PFSK-1 (cell line): ENCODE measurements around the gene PER1.

Experiments used
- FOXP2 ChIP-seq: optimal IDR thresholded peaks from 2 replicates; pipeline ENCODE3; 2011; ENCODE audit warnings: borderline replicate concordance, control low read depth, inconsistent platforms; ENCODE audit not compliant: insufficient read depth; ENCODE audit errors: extremely low read length, extremely low read depth
- POLR2AphosphoS5 ChIP-seq: IDR thresholded peaks from 2 replicates; pipeline ENCODE4 v1.6.1; 2012; ENCODE audit warnings: low read depth, mild to moderate bottlenecking, control low read depth, low read length, moderate library complexity
- REST ChIP-seq, 2 experiments: IDR thresholded peaks; 2 replicates each; pipeline versions ENCODE4 v1.6.1 to v1.8.0; 2011 to 2012; ENCODE audit warnings: low read depth in 2 of 2, low read length in 2 of 2, control low read depth in 1 of 2, inconsistent platforms in 1 of 2, mild to moderate bottlenecking in 1 of 2, moderate library complexity in 1 of 2; ENCODE audit not compliant: insufficient read depth in 1 of 2
- SIN3A ChIP-seq: IDR thresholded peaks from 2 replicates; pipeline ENCODE4 v1.6.1; 2012; ENCODE audit warnings: mild to moderate bottlenecking, low read length, moderate library complexity, borderline replicate concordance; ENCODE audit not compliant: insufficient read depth
- TAF1 ChIP-seq: IDR thresholded peaks from 2 replicates; pipeline ENCODE4 v1.6.1; 2012; ENCODE audit warnings: low read length, control low read depth, borderline replicate concordance; ENCODE audit not compliant: insufficient read depth

The PER1 gene

GRCh38 chr17:8140065-8141029 lies 11.9 kb downstream of the PER1 start:
- TF ChIP-seq POLR2AphosphoS5 (no peak), FOXP2 (no peak), TAF1 (no peak), REST (IDR thresholded peaks at IDR 0.05; ENCODE audit: insufficient read depth in 1 of 2, low read depth in 2 of 2, low read length in 2 of 2) (no peak), SIN3A (no peak)

- peak; percentile 69; the same call in 1 of the 2 replicates for TF ChIP-seq SIN3A
- TF ChIP-seq POLR2AphosphoS5, result 0 out of 2 replicates have a peak, but pooled peaks have one; percentile 49
- no peak for TF ChIP-seq FOXP2
- TF ChIP-seq REST (IDR thresholded peaks at IDR 0.05; ENCODE audit: insufficient read depth in 1 of 2, low read depth in 2 of 2, low read length in 2 of 2), result no peak
- peak; percentile 51; the same call in 1 of the 2 replicates for TF ChIP-seq TAF1
These were observed 13.4 kb downstream of the PER1 start for GRCh38 chr17:8138672-8139371.

- no peak for TF ChIP-seq SIN3A
- no peak for TF ChIP-seq TAF1
- no peak for TF ChIP-seq FOXP2
- TF ChIP-seq POLR2AphosphoS5, result no peak
- TF ChIP-seq REST (IDR thresholded peaks at IDR 0.05; ENCODE audit: insufficient read depth in 1 of 2, low read depth in 2 of 2, low read length in 2 of 2), result no peak
These were observed 13.9 kb downstream of the PER1 start for GRCh38 chr17:8138374-8138671.

- TF ChIP-seq FOXP2, result no peak
- TF ChIP-seq TAF1, result no peak
- TF ChIP-seq POLR2AphosphoS5, result no peak
- TF ChIP-seq SIN3A, result no peak
- TF ChIP-seq REST (IDR thresholded peaks at IDR 0.05; ENCODE audit: insufficient read depth in 1 of 2, low read depth in 2 of 2, low read length in 2 of 2), result no peak
These were observed 14.4 kb downstream of the PER1 start for GRCh38 chr17:8137645-8138373.
